ENCODE results near the gene NTN1. TPM values are rescaled to one million over a fixed set of nuclear protein-coding genes. Genes with fewer than 3 reads are reported as not detected.

Gene NTN1
- total RNA-seq, 4 donors from 2014 or later, result 3.6 to 20.6 (median 7.2) TPM

DNA sequence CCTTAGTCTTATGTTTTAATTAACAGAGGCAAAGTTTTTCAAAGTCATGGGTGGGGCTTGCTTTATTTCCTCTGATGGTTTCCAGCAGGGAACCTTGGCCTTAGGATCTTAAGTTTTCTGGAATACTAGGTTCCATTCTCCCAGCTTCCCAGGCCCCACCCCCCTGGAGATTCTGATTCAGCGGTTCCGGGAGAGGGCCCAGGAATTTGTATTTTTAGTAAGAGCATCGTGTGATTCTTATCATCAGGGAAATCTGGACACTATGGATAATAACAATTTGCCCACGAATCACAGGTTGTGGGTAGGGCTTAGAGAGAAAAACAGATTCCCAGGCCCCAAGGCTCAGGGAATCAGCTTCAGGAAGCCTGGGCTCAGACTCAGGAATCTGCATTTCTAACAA is 263.6 kb downstream of the NTN1 start:
- H3K36me3 ChIP-seq, result no peaks in the 10 kb centered on the region
- TF ChIP-seq EP300 (IDR thresholded peaks at IDR 0.05; ENCODE audit: low read depth) (no peak), POLR2AphosphoS5 (IDR thresholded peaks at IDR 0.05) (no peak), POLR2A (IDR thresholded peaks at IDR 0.05) (no peak)
- TF ChIP-seq, protein P1, sequence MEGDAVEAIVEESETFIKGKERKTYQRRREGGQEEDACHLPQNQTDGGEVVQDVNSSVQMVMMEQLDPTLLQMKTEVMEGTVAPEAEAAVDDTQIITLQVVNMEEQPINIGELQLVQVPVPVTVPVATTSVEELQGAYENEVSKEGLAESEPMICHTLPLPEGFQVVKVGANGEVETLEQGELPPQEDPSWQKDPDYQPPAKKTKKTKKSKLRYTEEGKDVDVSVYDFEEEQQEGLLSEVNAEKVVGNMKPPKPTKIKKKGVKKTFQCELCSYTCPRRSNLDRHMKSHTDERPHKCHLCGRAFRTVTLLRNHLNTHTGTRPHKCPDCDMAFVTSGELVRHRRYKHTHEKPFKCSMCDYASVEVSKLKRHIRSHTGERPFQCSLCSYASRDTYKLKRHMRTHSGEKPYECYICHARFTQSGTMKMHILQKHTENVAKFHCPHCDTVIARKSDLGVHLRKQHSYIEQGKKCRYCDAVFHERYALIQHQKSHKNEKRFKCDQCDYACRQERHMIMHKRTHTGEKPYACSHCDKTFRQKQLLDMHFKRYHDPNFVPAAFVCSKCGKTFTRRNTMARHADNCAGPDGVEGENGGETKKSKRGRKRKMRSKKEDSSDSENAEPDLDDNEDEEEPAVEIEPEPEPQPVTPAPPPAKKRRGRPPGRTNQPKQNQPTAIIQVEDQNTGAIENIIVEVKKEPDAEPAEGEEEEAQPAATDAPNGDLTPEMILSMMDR (IDR thresholded peaks at IDR 0.05), result no peak
- in situ Hi-C loops (cut with MboI; ENCODE audit: low pct_ligation_motif_present in 1 of 4, low pct_unique_long_range_greater_than_20kb in 1 of 4, low sequenced_read_pairs in 3 of 4), result loop anchor here in 1 of 4 donors (25.0 kb wide), 1 partner anchor 273 kb away; the partner anchor contains the start of gene NTN1
- no peak for DNase-seq
- WGBS, 2 donors (ENCODE audit: low coverage in 1 of 2), result 67% methylated on average over 4 of the region's 4 CpGs; no CpG with 5 or more reads in 1 of the 2 donors
- H3K27me3 ChIP-seq, result no peaks in the 10 kb centered on the region
- no peaks in the 10 kb centered on the region for H3K9me3 ChIP-seq
- peak overlapping the region in 1 of 4 donors; percentile 38 for H3K27ac ChIP-seq
- intact Hi-C loops (cut with DNase I; ENCODE audit: low total_unique reads), result no loop called here
- H3K4me1 ChIP-seq, result peaks cover 0 to 16% (median 6%) of the 10 kb centered on the region in 4 donors
- no peak overlapping the region for H3K4me3 ChIP-seq

- TF ChIP-seq POLR2AphosphoS5 (IDR thresholded peaks at IDR 0.05), result no peak
- TF ChIP-seq, protein P1 (IDR thresholded peaks at IDR 0.05), result no peak
- TF ChIP-seq POLR2A (IDR thresholded peaks at IDR 0.05), result no peak
- TF ChIP-seq EP300 (IDR thresholded peaks at IDR 0.05; ENCODE audit: low read depth), result no peak
- peak overlapping the region in 1 of 4 donors; percentile 38 for H3K27ac ChIP-seq
- in situ Hi-C loops (cut with MboI; ENCODE audit: low pct_ligation_motif_present in 1 of 4, low pct_unique_long_range_greater_than_20kb in 1 of 4, low sequenced_read_pairs in 3 of 4) (loop anchor here in 1 of 4 donors (25.0 kb wide), 1 partner anchor 274 kb away; the partner anchor contains the start of gene NTN1), intact Hi-C loops (cut with DNase I; ENCODE audit: low total_unique reads) (no loop called here)
- H3K4me3 ChIP-seq, result no peak overlapping the region
- no peaks in the 10 kb centered on the region for H3K27me3 ChIP-seq
- H3K36me3 ChIP-seq, result no peaks in the 10 kb centered on the region
- 78 to 92% methylated on average over 14 of the region's 14 CpGs for WGBS, 2 donors (ENCODE audit: low coverage in 1 of 2)
- DNase-seq, result no peak
- H3K9me3 ChIP-seq, result no peaks in the 10 kb centered on the region
- H3K4me1 ChIP-seq, result peaks cover 0 to 16% (median 6%) of the 10 kb centered on the region in 4 donors
Measured at GRCh38 chr17:9285602-9286427, 264.5 kb downstream of the NTN1 start.

DNA sequence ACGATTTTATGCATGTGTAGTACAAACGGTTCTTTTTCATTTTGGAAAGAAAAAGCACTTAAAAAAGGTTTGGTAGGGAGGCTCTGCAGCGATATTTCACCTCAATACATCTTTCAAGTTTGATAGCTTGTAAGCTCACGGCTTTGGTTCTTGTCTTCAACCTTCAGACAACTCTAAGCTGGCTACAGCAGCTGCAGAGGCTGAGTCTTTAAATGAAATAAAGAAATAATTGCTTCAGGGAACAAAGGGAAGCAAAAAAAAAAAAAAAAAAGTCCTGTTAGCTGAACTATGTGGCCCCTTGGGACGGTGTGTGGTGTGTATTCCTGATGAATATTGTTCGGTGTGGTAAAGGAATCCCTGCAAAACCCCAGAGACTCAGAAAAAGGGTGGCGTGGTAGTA is 265.1 kb downstream of the NTN1 start:
- no peak overlapping the region for H3K4me3 ChIP-seq
- in situ Hi-C loops (cut with MboI; ENCODE audit: low pct_ligation_motif_present in 1 of 4, low pct_unique_long_range_greater_than_20kb in 1 of 4, low sequenced_read_pairs in 3 of 4), result loop anchor here in 1 of 4 donors (25.0 kb wide), 1 partner anchor 274 kb away; the partner anchor contains the start of gene NTN1
- H3K4me1 ChIP-seq, result peaks cover 2 to 16% (median 6%) of the 10 kb centered on the region in 4 donors
- H3K36me3 ChIP-seq, result no peaks in the 10 kb centered on the region
- peak overlapping the region in 1 of 4 donors; percentile 14 for H3K27ac ChIP-seq
- no peak for DNase-seq
- no peaks in the 10 kb centered on the region for H3K27me3 ChIP-seq
- TF ChIP-seq POLR2A (IDR thresholded peaks at IDR 0.05) (no peak), EP300 (IDR thresholded peaks at IDR 0.05; ENCODE audit: low read depth) (no peak), POLR2AphosphoS5 (IDR thresholded peaks at IDR 0.05) (no peak)
- TF ChIP-seq, protein P1 (IDR thresholded peaks at IDR 0.05), result no peak
- intact Hi-C loops (cut with DNase I; ENCODE audit: low total_unique reads), result no loop called here
- 73 to 80% methylated on average over 7 of the region's 7 CpGs for WGBS, 2 donors (ENCODE audit: low coverage in 1 of 2)
- no peaks in the 10 kb centered on the region for H3K9me3 ChIP-seq

DNA sequence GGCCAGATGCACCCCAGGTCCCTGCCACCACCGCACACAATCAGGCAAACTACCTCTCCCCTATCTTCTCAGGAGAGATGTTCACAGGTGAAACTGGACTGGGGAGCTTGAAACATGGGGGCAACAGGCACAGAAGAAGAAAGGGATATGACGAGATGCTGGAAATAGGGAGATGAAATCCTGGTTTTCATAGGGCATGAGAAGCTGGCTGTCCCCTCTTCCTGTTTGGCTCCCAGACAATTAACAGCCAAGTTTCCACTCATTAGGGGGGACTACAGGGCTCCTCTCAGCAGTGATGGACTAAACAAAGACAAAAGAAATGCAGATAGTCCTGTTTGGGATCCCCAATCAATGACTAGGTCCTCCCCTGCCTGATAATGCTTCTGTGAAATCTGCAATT is 266.0 kb downstream of the NTN1 start:
- Histone ChIP-seq H3K4me3 (no peak overlapping the region), H3K27me3 (no peaks in the 10 kb centered on the region), H3K27ac (no peak overlapping the region), H3K36me3 (no peaks in the 10 kb centered on the region), H3K9me3 (no peaks in the 10 kb centered on the region), H3K4me1 (peaks cover 7 to 25% (median 11%) of the 10 kb centered on the region in 4 donors)
- TF ChIP-seq EP300 (IDR thresholded peaks at IDR 0.05; ENCODE audit: low read depth) (no peak), POLR2A (IDR thresholded peaks at IDR 0.05) (no peak), POLR2AphosphoS5 (IDR thresholded peaks at IDR 0.05) (no peak)
- TF ChIP-seq, protein P1 (IDR thresholded peaks at IDR 0.05), result no peak
- no peak for DNase-seq
- intact Hi-C loops (cut with DNase I; ENCODE audit: low total_unique reads) (no loop called here), in situ Hi-C loops (cut with MboI; ENCODE audit: low pct_ligation_motif_present in 1 of 4, low pct_unique_long_range_greater_than_20kb in 1 of 4, low sequenced_read_pairs in 3 of 4) (loop anchor here in 1 of 4 donors (25.0 kb wide), 1 partner anchor 275 kb away; the partner anchor contains the start of gene NTN1)
- 75 to 93% methylated on average over 2 of the region's 2 CpGs for WGBS, 2 donors (ENCODE audit: low coverage in 1 of 2)
